ENCODE results near the gene TH.

- no peak for TF ChIP-seq POLR2A (IDR thresholded peaks at IDR 0.05)
- no peak for TF ChIP-seq CTCF (IDR thresholded peaks at IDR 0.05)
- TF ChIP-seq EP300 (IDR thresholded peaks at IDR 0.05) = no peak
Measured at GRCh38 chr11:2129699-2130366, 41.8 kb downstream of the TH start.

All from ovary (tissue), 3 donors.